Measurements from ENCODE around the gene MFSD12. TPM values are rescaled to one million over a fixed set of nuclear protein-coding genes. Genes with fewer than 3 reads are reported as not detected.

MFSD12 gene
- total RNA-seq, 1 experiment from 2014 or later: 121 TPM

GRCh38 chr19:3524904-3525451, 32.4 kb downstream of the MFSD12 start:
- peaks cover 20% of the 10 kb centered on the region for H3K79me2 ChIP-seq (ENCODE audit: low read length)
- CTCF ChIA-PET: no interaction called here

GRCh38 chr19:3524078-3524842, 33.1 kb downstream of the MFSD12 start:
- H3K36me3 ChIP-seq (ENCODE audit: low read depth, low read length): no peaks in the 10 kb centered on the region; the same call in 1 of the 2 replicates
- H2AFZ ChIP-seq (ENCODE audit: low read length): no peak overlapping the region
- H3K9me3 ChIP-seq (ENCODE audit: low read length): no peaks in the 10 kb centered on the region
- no peak overlapping the region for H3K27ac ChIP-seq (ENCODE audit: low read length)
- no TSS peak for BruUV-seq (replicated peaks)
- H3K79me2 ChIP-seq (ENCODE audit: low read length): peaks cover 27% of the 10 kb centered on the region
- no peak overlapping the region for H3K9ac ChIP-seq (ENCODE audit: low read length)
- no peak for ATAC-seq
- H3F3A ChIP-seq (ENCODE audit: low read length, unreplicated experiment): no peaks in the 10 kb centered on the region
- H3K27me3 ChIP-seq (ENCODE audit: low read length): no peaks in the 10 kb centered on the region
- ChIA-PET CTCF (no interaction called here), POLR2A (ENCODE audit: unreplicated experiment) (no interaction called here)
- intact Hi-C loops (cut with micrococcal nuclease): no loop called here
- DNase-seq: no peak
- no peaks in the 10 kb centered on the region for H3K9me2 ChIP-seq (replicated peaks; ENCODE audit: low read length)
- H3K4me1 ChIP-seq (ENCODE audit: insufficient read depth, low read length): no peaks in the 10 kb centered on the region
- no peak overlapping the region for H3K4me2 ChIP-seq (ENCODE audit: low read length)
- peaks cover 3% of the 10 kb centered on the region; the same call in 1 of the 2 replicates for H4K20me1 ChIP-seq (ENCODE audit: low read length)
- TF ChIP-seq CTCF (conservative IDR thresholded peaks at IDR 0.05; ENCODE audit: low read depth, low read length): no peak
- no peak for TF ChIP-seq EZH2 (IDR thresholded peaks at IDR 0.05; ENCODE audit: low read length, unreplicated experiment)
- no peak for TF ChIP-seq EZH2phosphoT487 (IDR thresholded peaks at IDR 0.05; ENCODE audit: borderline replicate concordance, low read length)
- no peak overlapping the region for H3K4me3 ChIP-seq (ENCODE audit: low read length)

More at GRCh38 chr19:3524904-3525451, 32.4 kb downstream of the MFSD12 start:
- BruUV-seq (replicated peaks): no TSS peak
- Histone ChIP-seq H3K9me3 (ENCODE audit: low read length) (no peaks in the 10 kb centered on the region), H3K36me3 (ENCODE audit: low read depth, low read length) (no peaks in the 10 kb centered on the region; the same call in 1 of the 2 replicates), H3F3A (ENCODE audit: low read length, unreplicated experiment) (no peaks in the 10 kb centered on the region), H3K4me1 (ENCODE audit: insufficient read depth, low read length) (no peaks in the 10 kb centered on the region), H3K9ac (ENCODE audit: low read length) (no peak overlapping the region), H4K20me1 (ENCODE audit: low read length) (0 out of 2 replicates have a peak, but pooled peaks cover under 1% of the 10 kb centered on the region), H3K4me2 (ENCODE audit: low read length) (no peak overlapping the region), H2AFZ (ENCODE audit: low read length) (no peak overlapping the region), H3K27ac (ENCODE audit: low read length) (no peak overlapping the region), H3K4me3 (ENCODE audit: low read length) (no peak overlapping the region), H3K27me3 (ENCODE audit: low read length) (no peaks in the 10 kb centered on the region), H3K9me2 (replicated peaks; ENCODE audit: low read length) (no peaks in the 10 kb centered on the region)
- ATAC-seq (no peak), DNase-seq (no peak)
- intact Hi-C loops (cut with micrococcal nuclease): no loop called here
- POLR2A ChIA-PET (ENCODE audit: unreplicated experiment): no interaction called here
- no peak for TF ChIP-seq EZH2 (IDR thresholded peaks at IDR 0.05; ENCODE audit: low read length, unreplicated experiment)
- no peak for TF ChIP-seq EZH2phosphoT487 (IDR thresholded peaks at IDR 0.05; ENCODE audit: borderline replicate concordance, low read length)
- TF ChIP-seq CTCF (conservative IDR thresholded peaks at IDR 0.05; ENCODE audit: low read depth, low read length): no peak

Measured in PC-3 (cell line).